Kidney (tissue), 14 donors: ENCODE measurements around the gene TMEM144. TPM values are rescaled to one million over a fixed set of nuclear protein-coding genes. Genes with fewer than 3 reads are reported as not detected.
A peak's percentile ranks its signal among the peaks of the same experiment; 100 is the strongest.

Source experiments
- DNase-seq, 5 donors: peaks; one replicate each; pipeline ENCODE4 v3.0.0-alpha.2; 2013 to 2020
- FAIRE-seq: peaks from 2 replicates; lab custom pipeline; 2012; peaks lifted over from hg19 to GRCh38; lab: Jason Lieb, UNC
- H3K27ac ChIP-seq, 2 donors: one replicate each; pipeline ENCODE4 v1.7.0; 2013; ENCODE audit warnings: low read depth in 2 of 2, low read length in 2 of 2, inconsistent platforms in 1 of 2
- H3K27me3 ChIP-seq: one replicate; pipeline ENCODE4 v1.7.1; 2013; ENCODE audit warnings: low read length, inconsistent platforms; ENCODE audit not compliant: control insufficient read depth, insufficient read depth
- H3K36me3 ChIP-seq, 3 donors: one replicate each; pipeline versions ENCODE4 v1.7.0 to v1.7.1; 2013; ENCODE audit warnings: low read length in 3 of 3, control low read depth in 1 of 3, inconsistent platforms in 1 of 3; ENCODE audit not compliant: insufficient read depth in 3 of 3, control insufficient read depth in 2 of 3
- H3K4me1 ChIP-seq, 3 donors: one replicate each; pipeline versions ENCODE4 v1.7.0 to v1.7.1; 2013; ENCODE audit warnings: low read length in 3 of 3, inconsistent platforms in 1 of 3, low read depth in 1 of 3; ENCODE audit not compliant: control insufficient read depth in 2 of 3, insufficient read depth in 2 of 3
- H3K4me3 ChIP-seq, 3 donors: one replicate each; pipeline versions ENCODE4 v1.7.0 to v1.8.1; 2013; ENCODE audit warnings: low read length in 3 of 3, control low read depth in 1 of 3, inconsistent platforms in 1 of 3
- H3K9ac ChIP-seq, 3 donors: one replicate each; pipeline versions ENCODE4 v1.7.0 to v1.7.1; 2013; ENCODE audit warnings: low read length in 3 of 3, control low read depth in 1 of 3, inconsistent platforms in 1 of 3
- H3K9me3 ChIP-seq, 3 donors: one replicate each; pipeline versions ENCODE4 v1.7.0 to v1.7.1; 2013; ENCODE audit warnings: low read length in 3 of 3, control low read depth in 1 of 3, inconsistent platforms in 1 of 3; ENCODE audit not compliant: control insufficient read depth in 2 of 3, insufficient read depth in 1 of 3
- intact Hi-C: fragments of 100-400 bp; cut with DNase I; formaldehyde crosslinking; loops from one replicate; pipeline ENCODE4 v1.11.1; 2022
- polyA plus RNA-seq: library from polyadenylated mRNA; stranded (reverse); fragments of 350-450 nt; fragmentation: Illumina TruSeq; extraction: RNeasy Lipid Tissue Mini Kit (QIAGEN cat#74804); gene quantifications from one replicate; pipeline ENCODE4 v1.2.3, GENCODE V29; 2014; ENCODE audit warnings: low read depth, low replicate concordance; ENCODE audit not compliant: insufficient read depth
- total RNA-seq: library from RNA; stranded (reverse); fragmentation: NEBNext Ultra II Directional; extraction: Animal tissue kit (Norgen Biotek cat#: 25700); gene quantifications from one replicate; pipeline ENCODE4 v1.2.1, GENCODE V29; 2021
- TF ChIP-seq, protein P1 (sequence below): IDR thresholded peaks from 3 replicates; pipeline ENCODE4 v1.5.1; 2012; ENCODE audit warnings: mild to moderate bottlenecking, moderate library complexity, borderline replicate concordance; ENCODE audit not compliant: insufficient read depth; ENCODE audit errors: extremely low read depth
- donor health status: control.
- donor health status: control.
- donor health status: control.
- donor health status: control.
- donor health status: control.
- donor health status: DM: yes; HTN: yes; CAD: no.
- donor health status: Normal renal cell carcinoma (clear cell type).

Gene TMEM144
- total and polyA plus RNA-seq, 2 donors from 2014 or later: 3.3 to 9.8 TPM

- H3K27me3 ChIP-seq: no peaks in the 10 kb centered on the region
- H3K9me3 ChIP-seq: no peaks in the 10 kb centered on the region
- DNase-seq: no peak
- intact Hi-C loops: no loop called here
- no peaks in the 10 kb centered on the region for H3K4me1 ChIP-seq
- H3K9ac ChIP-seq: no peak overlapping the region
- no peak overlapping the region for H3K27ac ChIP-seq
- FAIRE-seq: no peak
- TF ChIP-seq, protein P1, sequence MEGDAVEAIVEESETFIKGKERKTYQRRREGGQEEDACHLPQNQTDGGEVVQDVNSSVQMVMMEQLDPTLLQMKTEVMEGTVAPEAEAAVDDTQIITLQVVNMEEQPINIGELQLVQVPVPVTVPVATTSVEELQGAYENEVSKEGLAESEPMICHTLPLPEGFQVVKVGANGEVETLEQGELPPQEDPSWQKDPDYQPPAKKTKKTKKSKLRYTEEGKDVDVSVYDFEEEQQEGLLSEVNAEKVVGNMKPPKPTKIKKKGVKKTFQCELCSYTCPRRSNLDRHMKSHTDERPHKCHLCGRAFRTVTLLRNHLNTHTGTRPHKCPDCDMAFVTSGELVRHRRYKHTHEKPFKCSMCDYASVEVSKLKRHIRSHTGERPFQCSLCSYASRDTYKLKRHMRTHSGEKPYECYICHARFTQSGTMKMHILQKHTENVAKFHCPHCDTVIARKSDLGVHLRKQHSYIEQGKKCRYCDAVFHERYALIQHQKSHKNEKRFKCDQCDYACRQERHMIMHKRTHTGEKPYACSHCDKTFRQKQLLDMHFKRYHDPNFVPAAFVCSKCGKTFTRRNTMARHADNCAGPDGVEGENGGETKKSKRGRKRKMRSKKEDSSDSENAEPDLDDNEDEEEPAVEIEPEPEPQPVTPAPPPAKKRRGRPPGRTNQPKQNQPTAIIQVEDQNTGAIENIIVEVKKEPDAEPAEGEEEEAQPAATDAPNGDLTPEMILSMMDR: no peak
- no peak overlapping the region for H3K4me3 ChIP-seq
- no peaks in the 10 kb centered on the region for H3K36me3 ChIP-seq
Measured at GRCh38 chr4:158192439-158193158, 17.7 kb upstream of the TMEM144 start.

GRCh38 chr4:158193171-158193749 lies 17.0 kb upstream of the TMEM144 start:
- FAIRE-seq: peak; percentile 68
- H3K36me3 ChIP-seq: no peaks in the 10 kb centered on the region
- no peak overlapping the region for H3K27ac ChIP-seq

GRCh38 chr4:158195297-158195696 lies 15.0 kb upstream of the TMEM144 start:
- Histone ChIP-seq H3K4me3 (no peak overlapping the region), H3K36me3 (no peaks in the 10 kb centered on the region), H3K27ac (no peak overlapping the region), H3K27me3 (no peaks in the 10 kb centered on the region), H3K9ac (no peak overlapping the region), H3K4me1 (no peaks in the 10 kb centered on the region), H3K9me3 (no peaks in the 10 kb centered on the region)
- TF ChIP-seq, protein P1: no peak
- intact Hi-C loops: no loop called here
- DNase-seq: no peak
- FAIRE-seq: no peak

More at GRCh38 chr4:158193171-158193749, 17.0 kb upstream of the TMEM144 start:
- peak in 2 of 5 donors; percentile 44 to 50 for DNase-seq
- TF ChIP-seq, protein P1: peak; percentile 55
- intact Hi-C loops: no loop called here
- no peak overlapping the region for H3K4me3 ChIP-seq
- H3K27me3 ChIP-seq: no peaks in the 10 kb centered on the region
- no peak overlapping the region for H3K9ac ChIP-seq
- no peaks in the 10 kb centered on the region for H3K4me1 ChIP-seq
- H3K9me3 ChIP-seq: no peaks in the 10 kb centered on the region
